ENCODE measurements around the gene TRIL. TPM values are rescaled to one million over a fixed set of nuclear protein-coding genes. Genes with fewer than 3 reads are reported as not detected.
A peak's percentile ranks its signal among the peaks of the same experiment; 100 is the strongest.

The TRIL gene
- total and polyA plus RNA-seq, 9 of the 15 experiments (the other 6 are each of a cell fraction or from before 2014, with no cell fraction given): not detected

GRCh38 chr7:28922624-28923331, 35.4 kb downstream of the TRIL start:
- intact Hi-C loops (cut with micrococcal nuclease) (loop anchor here (1.0 to 10.0 kb wide), 4 partner anchors 184 to 1142 kb away; no protein-coding TSS in a partner anchor), in situ Hi-C loops (cut with MboI) (loop anchor here (5.0 kb wide), 2 partner anchors 180 to 480 kb away; no protein-coding TSS in a partner anchor)
- POLR2A ChIA-PET: interaction anchor here (1.0 kb wide), 1 partner anchor 177 kb away, joined by 3 read pairs; no protein-coding TSS in a partner anchor
- BruUV-seq (replicated peaks): no TSS peak
- FAIRE-seq (peak; percentile 90), DNase-seq (ENCODE audit: extremely low read depth in 1 of 4, low spot score in 3 of 4) (peak; percentile 58 to 76 (median 64)), ATAC-seq (peak; percentile 89)
- H3K4me3 ChIP-seq: no peak overlapping the region
- no peak overlapping the region for H3K9ac ChIP-seq (ENCODE audit: insufficient read depth in 1 of 2, low read depth in 2 of 2, low read length in 2 of 2)
- H3K79me2 ChIP-seq (ENCODE audit: control insufficient read depth, insufficient read depth, low read length): no peaks in the 10 kb centered on the region
- WGBS (ENCODE audit: insufficient coverage, low coverage, missing lambda C conversion rate): 2% methylated on average over 7 of the region's 7 CpGs
- H2AFZ ChIP-seq (ENCODE audit: low read depth, low read length): no peak overlapping the region
- no peaks in the 10 kb centered on the region for H3K4me1 ChIP-seq (replicated peaks in 1 of 2; ENCODE audit: control insufficient read depth in 2 of 2, insufficient read depth in 2 of 2, low read length in 2 of 2)
- no peaks in the 10 kb centered on the region for H3K9me3 ChIP-seq (replicated peaks; ENCODE audit: control insufficient read depth, insufficient read depth, low read depth, low read length)
- CTCF ChIA-PET (ENCODE audit: low intra/inter-chr PET ratio): interaction anchor here (0.6 to 3.6 kb wide), 5 partner anchors 180 to 676 kb away, joined by 4 to 25 read pairs (median 11); no protein-coding TSS in a partner anchor
- peaks cover 0 to 7% of the 10 kb centered on the region in 2 experiments; a peak in 3 of 5 replicates for H3K27me3 ChIP-seq (ENCODE audit: control insufficient read depth in 2 of 2, insufficient read depth in 2 of 2, low read length in 2 of 2)
- no peaks in the 10 kb centered on the region for H4K20me1 ChIP-seq (replicated peaks; ENCODE audit: control insufficient read depth, insufficient read depth, low read length)
- no peak overlapping the region for H3K4me2 ChIP-seq (ENCODE audit: insufficient read depth, low read length)
- H3K36me3 ChIP-seq (ENCODE audit: control insufficient read depth, insufficient read depth, low read length): no peaks in the 10 kb centered on the region
- H3K9me1 ChIP-seq (ENCODE audit: control insufficient read depth, insufficient read depth, low read length): no peaks in the 10 kb centered on the region
- H3K27ac ChIP-seq (ENCODE audit: extremely low read depth, low read depth, low read length): no peak overlapping the region
- TF ChIP-seq NCOR1 (IDR thresholded peaks at IDR 0.05): no peak
- peak; percentile 63; the same call in 1 of the 2 replicates for TF ChIP-seq STAG1 (CRISPR knock-in tag; IDR thresholded peaks at IDR 0.05; ENCODE audit: borderline replicate concordance)
- TF ChIP-seq EWSR1 (IDR thresholded peaks at IDR 0.05; ENCODE audit: borderline replicate concordance, low read depth, partially characterized antibody): no peak
- TF ChIP-seq IFI16 (CRISPR knock-in tag; IDR thresholded peaks at IDR 0.05): no peak
- no peak for TF ChIP-seq BMI1 (IDR thresholded peaks at IDR 0.05; ENCODE audit: low read length)
- no peak for TF ChIP-seq ZBTB43 (CRISPR knock-in tag; IDR thresholded peaks at IDR 0.05)
- TF ChIP-seq ZNF134 (CRISPR knock-in tag; conservative IDR thresholded peaks at IDR 0.05): no peak
- TF ChIP-seq CTCF (IDR thresholded peaks at IDR 0.05 in 2 of 3, conservative IDR thresholded peaks at IDR 0.05 in 1 of 3; ENCODE audit: insufficient read depth in 2 of 3, low read depth in 1 of 3, low read length in 3 of 3): peak; percentile 77 to 84 (median 80)
- no peak for TF ChIP-seq ZNF586 (CRISPR knock-in tag; conservative IDR thresholded peaks at IDR 0.05)
- TF ChIP-seq ATF2 (CRISPR knock-in tag; IDR thresholded peaks at IDR 0.05): no peak
- TF ChIP-seq HNRNPH1 (optimal IDR thresholded peaks at IDR 0.05; ENCODE audit: low read depth, low read length): no peak
- TF ChIP-seq HDAC8 (tag; IDR thresholded peaks at IDR 0.05): no peak
- TF ChIP-seq THRAP3 (IDR thresholded peaks at IDR 0.05; ENCODE audit: borderline replicate concordance): no peak
- TF ChIP-seq NKRF (IDR thresholded peaks at IDR 0.05; ENCODE audit: borderline replicate concordance): no peak

All from K562 (cell line).